SH-SY5Y (cell line): ENCODE data around the gene TGM4.

Experiments
- GATA2 ChIP-seq: IDR thresholded peaks from 2 replicates; pipeline ENCODE4 v1.6.1; 2011; ENCODE audit warnings: mild to moderate bottlenecking, low read depth, low read length
- GATA3 ChIP-seq: IDR thresholded peaks from 2 replicates; pipeline ENCODE4 v1.6.1; 2011; ENCODE audit warnings: low read depth, mild to moderate bottlenecking, low read length, moderate library complexity

TGM4 gene

DNA sequence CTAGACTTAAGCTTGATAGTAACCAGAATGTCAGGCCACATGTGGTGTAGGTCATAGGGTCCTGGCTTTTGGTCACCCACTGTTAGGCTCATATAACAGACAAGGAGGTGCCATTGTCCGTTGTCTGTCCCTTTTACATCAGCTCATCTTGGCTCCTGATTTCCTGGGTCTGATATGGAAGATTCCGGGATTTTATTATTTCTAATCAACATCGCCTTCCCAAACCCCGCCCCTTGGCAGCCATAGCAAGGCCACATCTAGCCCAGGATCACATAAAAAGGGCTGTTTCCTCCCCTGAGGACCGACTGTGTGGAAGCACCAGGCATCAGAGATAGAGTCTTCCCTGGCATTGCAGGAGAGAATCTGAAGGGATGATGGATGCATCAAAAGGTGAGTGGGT, at the start of gene TGM4:
TSS of gene TGM4 (plus strand) at position 301 of the 400 bp plus-strand sequence. CDS start at position 372, 71 bp downstream.
- no peak for TF ChIP-seq GATA2
- TF ChIP-seq GATA3, result no peak

DNA sequence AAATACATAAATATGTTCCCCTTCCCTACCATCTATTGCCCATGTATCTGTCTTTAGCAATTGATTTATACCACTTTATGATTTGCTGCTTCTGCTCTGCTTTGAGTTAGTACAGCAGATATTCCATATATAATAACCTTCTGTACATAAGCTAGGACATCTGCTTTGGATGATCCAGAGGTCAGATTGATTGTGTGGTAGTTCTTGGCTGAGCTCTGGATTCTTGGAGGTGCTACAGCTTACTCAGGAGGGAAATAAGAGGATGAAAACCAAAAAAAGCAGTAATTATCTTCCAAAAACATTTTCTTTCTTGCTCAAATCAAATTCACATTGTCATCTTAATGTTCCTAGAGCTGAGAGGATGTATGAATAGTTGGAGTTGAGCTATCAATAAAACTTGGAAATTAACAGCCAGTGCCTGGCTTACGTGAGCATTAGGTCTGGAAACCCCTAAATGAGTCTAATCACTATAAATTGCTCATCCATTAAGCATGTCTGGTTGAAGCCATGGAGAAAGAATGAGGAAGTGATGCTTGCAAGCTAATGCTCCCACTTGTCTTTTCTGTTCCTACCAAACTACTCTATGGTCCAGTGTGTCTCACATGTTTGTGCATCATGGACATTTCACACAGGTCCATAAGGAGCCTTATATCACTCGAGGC, 49.0 kb upstream of the TGM4 start:
- TF ChIP-seq GATA3, result no peak
- no peak for TF ChIP-seq GATA2

- TF ChIP-seq GATA2 (no peak), GATA3 (no peak)
Measured at GRCh38 chr3:44827196-44827595, 47.2 kb upstream of the TGM4 start.

DNA sequence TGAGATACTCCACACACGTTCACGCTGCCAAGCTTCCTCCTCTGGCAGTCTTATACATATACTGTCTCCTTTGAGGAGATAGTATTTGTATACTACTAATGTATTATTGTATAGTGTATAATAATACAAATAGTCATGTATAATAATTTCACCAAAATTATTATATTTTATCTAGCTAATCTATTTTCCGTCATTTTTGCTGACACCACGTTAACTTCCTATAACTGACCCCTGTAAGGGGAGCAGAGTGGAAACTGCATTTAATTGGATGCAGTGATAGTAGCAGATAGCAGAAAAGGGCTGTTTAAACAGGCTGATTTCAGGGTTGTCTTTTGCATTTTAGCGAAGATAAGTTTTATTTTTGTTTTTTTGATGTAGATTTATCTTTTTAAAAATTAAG, 43.2 kb upstream of the TGM4 start:
- TF ChIP-seq GATA2 (no peak), GATA3 (no peak)

DNA sequence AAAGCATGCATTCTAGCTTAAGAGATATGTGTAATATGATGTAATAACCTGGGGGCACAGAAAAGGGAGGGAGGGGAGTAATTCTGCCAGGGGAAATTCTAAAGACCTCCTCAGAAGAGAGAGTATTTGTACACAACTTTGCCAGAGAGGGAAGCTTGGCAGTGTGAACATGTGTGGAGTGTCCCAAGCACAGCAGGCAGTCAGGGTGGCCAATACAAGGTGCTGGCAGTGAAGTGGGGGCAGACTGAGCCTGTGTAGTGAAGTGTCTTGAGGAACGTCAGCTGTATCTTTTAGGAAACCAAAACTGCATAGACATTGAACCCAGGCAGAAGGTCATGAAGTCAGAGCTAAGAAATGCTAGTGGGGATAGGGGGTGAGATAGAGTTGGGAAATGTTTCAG, 42.4 kb upstream of the TGM4 start:
- no peak for TF ChIP-seq GATA3
- no peak for TF ChIP-seq GATA2

GRCh38 chr3:44832965-44833364, 41.4 kb upstream of the TGM4 start:
- no peak for TF ChIP-seq GATA3
- TF ChIP-seq GATA2, result no peak

DNA sequence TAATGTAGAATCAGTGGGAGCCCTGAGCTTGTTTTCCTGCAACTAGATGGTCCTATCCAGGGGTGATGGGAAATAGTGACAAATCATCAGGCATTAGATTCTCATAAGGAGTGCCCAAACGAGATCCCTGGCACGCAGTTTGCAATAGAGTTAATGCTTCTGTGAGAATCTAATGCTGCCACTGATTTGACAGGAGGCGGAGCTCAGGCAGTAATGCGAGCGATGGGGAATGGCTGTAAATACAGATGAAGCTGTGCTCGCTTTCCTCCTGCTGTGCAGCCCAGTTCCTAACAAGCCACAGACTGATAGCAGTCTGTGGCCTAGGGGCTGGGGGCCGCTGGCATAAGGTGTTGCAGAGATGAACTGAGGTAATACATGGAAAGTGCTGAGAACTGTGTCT, 41.0 kb upstream of the TGM4 start:
- TF ChIP-seq GATA3 (no peak), GATA2 (no peak)

DNA sequence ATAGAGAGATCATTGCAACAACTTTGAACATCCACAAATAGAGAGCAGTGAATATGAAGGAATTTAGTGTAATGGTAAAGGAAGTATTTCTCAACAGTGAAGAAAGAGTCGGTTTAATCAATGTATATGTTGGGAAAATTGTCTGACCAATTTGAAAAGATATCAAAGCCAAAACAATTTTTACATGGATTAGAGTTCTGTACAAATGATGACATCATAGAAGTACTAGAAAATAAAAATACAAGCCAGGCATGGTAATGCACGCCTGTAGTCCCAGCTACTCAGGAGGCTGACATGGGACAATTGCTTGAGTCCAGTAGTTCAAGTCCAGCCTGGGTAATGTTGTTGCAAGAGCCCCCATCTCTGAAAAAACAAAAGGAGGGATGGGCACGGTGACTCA, 38.7 kb upstream of the TGM4 start:
- TF ChIP-seq GATA2, result no peak
- no peak for TF ChIP-seq GATA3

GRCh38 chr3:44842376-44842775, 32.0 kb upstream of the TGM4 start:
- TF ChIP-seq GATA3 (no peak), GATA2 (no peak)

DNA sequence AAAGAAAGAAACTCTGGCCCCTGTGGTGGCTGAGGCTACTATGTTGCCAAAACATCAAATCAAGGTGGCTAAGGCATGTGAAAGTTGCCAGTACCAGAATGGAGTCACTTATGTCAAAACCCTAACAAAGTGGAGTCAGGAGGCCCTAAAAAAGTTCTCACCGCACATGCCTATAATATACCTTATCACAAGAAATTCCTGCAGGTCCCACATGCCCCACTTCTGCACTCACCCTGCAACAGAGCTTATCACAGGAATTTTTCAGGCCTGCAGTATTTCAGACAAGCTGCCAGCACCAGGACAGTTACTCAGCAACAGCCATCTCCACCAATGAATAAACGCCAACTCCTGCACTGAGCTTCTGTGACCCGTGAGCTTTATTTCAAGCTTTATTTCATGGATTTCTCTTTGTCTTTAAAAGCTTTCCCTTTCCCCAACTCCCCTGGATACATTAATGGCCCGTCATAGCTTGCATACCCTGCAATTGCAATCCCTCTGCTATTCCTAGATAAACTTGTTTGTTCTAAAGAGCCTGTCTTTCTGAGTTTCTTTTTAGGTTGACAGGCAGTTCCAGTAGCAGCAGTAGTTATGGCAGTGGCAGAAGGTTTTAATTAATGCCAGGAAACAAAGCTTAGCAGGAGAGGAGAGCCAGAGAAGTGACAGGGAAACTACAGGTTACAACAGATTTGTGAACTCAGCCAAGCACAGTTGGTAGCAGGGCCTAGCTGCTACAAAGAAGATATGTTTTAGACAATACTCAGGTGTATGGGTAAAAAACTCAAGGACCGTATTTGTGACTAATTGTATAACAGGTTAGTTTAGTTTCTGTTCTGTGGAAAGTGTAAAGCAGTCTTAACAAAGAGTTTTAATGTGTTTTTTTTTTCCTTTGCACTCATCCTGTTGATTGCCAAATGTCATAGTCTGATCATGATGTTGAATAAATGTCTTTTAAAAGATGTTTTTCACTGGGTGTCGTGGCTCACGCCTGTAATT, 28.6 kb upstream of the TGM4 start:
- TF ChIP-seq GATA3 (no peak), GATA2 (peak; percentile 76)

GRCh38 chr3:44848634-44849033, 25.8 kb upstream of the TGM4 start:
- no peak for TF ChIP-seq GATA3
- TF ChIP-seq GATA2, result no peak

DNA sequence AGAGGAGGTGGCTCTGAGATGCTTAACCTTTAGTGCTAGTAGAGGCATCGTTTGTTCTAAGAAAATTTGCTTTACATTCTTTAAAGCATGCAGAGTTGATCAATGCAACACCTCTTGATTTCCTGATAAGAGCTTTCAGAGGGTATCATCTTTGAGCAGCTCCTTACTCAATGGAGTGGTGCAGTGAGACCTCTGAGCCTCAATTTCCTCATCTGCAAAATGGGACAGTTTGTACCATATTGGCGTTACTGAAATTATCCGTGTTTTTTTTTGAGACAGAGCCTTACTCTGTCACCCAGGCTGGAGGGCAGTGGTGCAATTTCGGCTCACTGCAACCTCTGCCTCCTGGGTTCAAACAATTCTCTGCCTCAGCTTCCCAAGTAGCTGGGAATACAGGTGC, 14.3 kb upstream of the TGM4 start:
- TF ChIP-seq GATA3 (no peak), GATA2 (no peak)

GRCh38 chr3:44861412-44862225, 12.8 kb upstream of the TGM4 start, which contains the start of gene TMEM42:
Gene TMEM42 (plus strand): TSS chr3:44861912. CDS start chr3:44861925, 13 bp downstream.
- no peak; the same call in 1 of the 2 replicates for TF ChIP-seq GATA2
- no peak for TF ChIP-seq GATA3

- TF ChIP-seq GATA2 (no peak), GATA3 (no peak)
Measured at GRCh38 chr3:44862226-44862637, 12.2 kb upstream of the TGM4 start.
